OCI-LY3 (cell line): ENCODE results near the gene NPTXR.

Experiments
- H2AFZ ChIP-seq: fragments of 200-600, 300-600 bp; shearing (Covaris generic); 2 replicates; pipeline ENCODE4 v1.6.0; 2014; ENCODE audit warnings: antibody characterized with exemption, low read depth, low read length
- H3K27ac ChIP-seq: fragments of 200-600, 300-600 bp; sonication (generic); 2 replicates; pipeline ENCODE4 v1.5.1; 2014; ENCODE audit warnings: mild to moderate bottlenecking, low read length, moderate library complexity, mixed read lengths
- H3K27me3 ChIP-seq: fragments of 200-600, 300-600 bp; sonication (generic); 2 replicates; pipeline ENCODE4 v1.6.1; 2014; ENCODE audit warnings: low read depth, low read length, mixed read lengths
- H3K36me3 ChIP-seq: fragments of 200-600, 300-600 bp; sonication (generic); replicated peaks from 2 replicates; pipeline ENCODE3; 2014; ENCODE audit warnings: low read depth, low read length, mixed read lengths
- H3K4me1 ChIP-seq: fragments of 300-600, 200-600 bp; sonication (generic); 2 replicates; pipeline ENCODE4 v1.6.1; 2014; ENCODE audit warnings: low read length, mixed read lengths
- H3K4me2 ChIP-seq: fragments of 200-600, 300-600 bp; sonication (generic); 2 replicates; pipeline ENCODE4 v1.6.1; 2014; ENCODE audit warnings: low read length, mixed read lengths
- H3K4me3 ChIP-seq: fragments of 300-600, 200-600 bp; sonication (generic); 2 replicates; pipeline ENCODE4 v1.5.1; 2014; ENCODE audit warnings: antibody characterized with exemption, mild to moderate bottlenecking, low read length, moderate library complexity
- H3K79me2 ChIP-seq: fragments of 300-600, 200-600 bp; shearing (Covaris generic); 2 replicates; pipeline ENCODE4 v1.6.1; 2014; ENCODE audit warnings: mild to moderate bottlenecking, low read length, mixed read lengths
- H3K9ac ChIP-seq: fragments of 300-600, 200-600 bp; shearing (Covaris generic); 2 replicates; pipeline ENCODE4 v1.6.0; 2014; ENCODE audit warnings: mild to moderate bottlenecking, low read length, moderate library complexity
- H3K9me3 ChIP-seq: fragments of 200-600, 300-600 bp; shearing (Covaris generic); 2 replicates; pipeline ENCODE4 v1.6.1; 2014; ENCODE audit warnings: low read length, mixed read lengths; ENCODE audit not compliant: insufficient read depth
- H4K20me1 ChIP-seq: fragments of 200-600, 300-600 bp; sonication (generic); 2 replicates; pipeline ENCODE4 v1.6.1; 2016; ENCODE audit warnings: low read length, mixed read lengths; ENCODE audit not compliant: insufficient read depth
- EZH2phosphoT487 ChIP-seq: fragments of 200-600 bp; shearing (Covaris generic); IDR thresholded peaks from 2 replicates; pipeline ENCODE4 v1.6.1; 2018; ENCODE audit warnings: antibody characterized with exemption, mixed run types, low read depth
- TF ChIP-seq, protein P1 (sequence below): fragments of 200-600, 300-600 bp; sonication (generic); IDR thresholded peaks from 2 replicates; pipeline ENCODE4 v1.5.1; 2014; ENCODE audit warnings: antibody characterized with exemption, low read length, low read depth

The NPTXR gene

DNA sequence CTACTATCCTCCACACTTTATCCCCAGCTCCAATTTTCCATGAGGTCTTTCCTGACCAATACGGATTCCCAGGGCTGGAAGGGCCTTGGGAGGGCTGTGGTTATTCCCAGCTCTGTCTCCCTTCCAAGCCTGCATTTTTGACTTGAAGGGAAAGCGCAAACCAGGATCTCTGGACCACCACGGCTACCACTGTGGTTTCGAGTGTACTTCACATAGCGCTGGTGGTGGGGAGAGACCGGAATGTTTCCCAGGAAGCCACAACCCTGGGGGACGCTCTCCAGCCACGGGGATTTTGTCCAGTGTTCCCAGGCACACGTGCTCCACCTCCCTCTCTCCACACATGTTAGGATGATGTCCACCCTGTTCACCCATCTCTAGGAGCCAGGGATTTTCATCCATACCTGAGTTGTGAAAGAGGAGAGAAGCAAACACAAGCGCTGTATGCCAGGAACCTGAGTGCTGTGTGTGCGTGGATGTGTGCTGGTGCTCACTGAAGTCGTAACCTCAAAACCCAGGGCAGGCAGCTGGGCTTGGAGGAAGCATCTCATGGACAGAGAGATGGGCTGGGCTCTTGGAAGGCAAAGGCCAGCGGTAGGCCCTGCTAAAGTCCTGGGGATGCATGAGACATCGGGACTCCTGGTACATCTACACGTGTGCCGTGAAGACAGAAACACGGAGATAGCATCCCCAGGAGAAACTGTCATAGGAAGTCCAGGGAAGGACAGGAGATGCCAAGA, 1.3 kb upstream of the NPTXR start:
- no peak for TF ChIP-seq EZH2phosphoT487
- TF ChIP-seq, protein P1, sequence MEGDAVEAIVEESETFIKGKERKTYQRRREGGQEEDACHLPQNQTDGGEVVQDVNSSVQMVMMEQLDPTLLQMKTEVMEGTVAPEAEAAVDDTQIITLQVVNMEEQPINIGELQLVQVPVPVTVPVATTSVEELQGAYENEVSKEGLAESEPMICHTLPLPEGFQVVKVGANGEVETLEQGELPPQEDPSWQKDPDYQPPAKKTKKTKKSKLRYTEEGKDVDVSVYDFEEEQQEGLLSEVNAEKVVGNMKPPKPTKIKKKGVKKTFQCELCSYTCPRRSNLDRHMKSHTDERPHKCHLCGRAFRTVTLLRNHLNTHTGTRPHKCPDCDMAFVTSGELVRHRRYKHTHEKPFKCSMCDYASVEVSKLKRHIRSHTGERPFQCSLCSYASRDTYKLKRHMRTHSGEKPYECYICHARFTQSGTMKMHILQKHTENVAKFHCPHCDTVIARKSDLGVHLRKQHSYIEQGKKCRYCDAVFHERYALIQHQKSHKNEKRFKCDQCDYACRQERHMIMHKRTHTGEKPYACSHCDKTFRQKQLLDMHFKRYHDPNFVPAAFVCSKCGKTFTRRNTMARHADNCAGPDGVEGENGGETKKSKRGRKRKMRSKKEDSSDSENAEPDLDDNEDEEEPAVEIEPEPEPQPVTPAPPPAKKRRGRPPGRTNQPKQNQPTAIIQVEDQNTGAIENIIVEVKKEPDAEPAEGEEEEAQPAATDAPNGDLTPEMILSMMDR: no peak

DNA sequence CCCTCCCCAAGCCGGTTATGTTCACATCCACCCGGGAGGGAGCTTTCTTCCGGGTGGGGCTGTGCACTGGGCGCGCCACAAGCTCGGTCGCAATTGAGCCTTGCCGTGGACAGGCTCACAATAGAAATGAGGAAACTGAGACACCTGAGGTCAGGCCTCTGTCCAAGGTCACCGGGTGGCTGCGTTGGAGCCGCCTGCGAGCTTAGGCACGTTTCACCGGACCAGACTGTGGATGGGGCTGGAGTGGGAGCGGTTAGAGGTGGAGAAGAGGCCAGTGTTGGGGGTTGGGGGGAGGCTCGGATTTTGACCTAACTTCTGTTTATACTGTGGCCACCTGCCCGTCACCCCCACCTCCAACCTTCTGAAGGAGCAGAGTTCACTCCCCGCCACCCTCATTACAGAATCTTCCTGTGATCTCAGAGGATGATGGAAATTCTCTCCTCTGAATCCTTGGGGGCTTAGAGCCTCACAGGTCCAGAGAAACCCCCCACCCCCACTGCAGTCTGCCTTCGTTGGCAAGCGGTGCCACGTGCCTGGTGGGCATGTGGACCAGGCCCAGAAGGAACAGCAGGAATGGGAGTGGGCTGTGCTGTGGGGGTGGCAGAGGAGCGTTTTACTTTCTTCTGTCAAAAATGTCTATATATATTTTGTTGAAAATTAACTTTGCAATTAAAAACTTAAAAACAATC, 631 bp upstream of the NPTXR start:
- H4K20me1 ChIP-seq: no peaks in the 10 kb centered on the region
- H3K36me3 ChIP-seq: no peaks in the 10 kb centered on the region
- TF ChIP-seq EZH2phosphoT487: no peak
- TF ChIP-seq, protein P1: no peak
- no peak overlapping the region for H3K4me2 ChIP-seq
- H3K4me3 ChIP-seq: no peak overlapping the region
- no peaks in the 10 kb centered on the region for H3K79me2 ChIP-seq
- H3K9me3 ChIP-seq: no peaks in the 10 kb centered on the region
- H3K27ac ChIP-seq: no peak overlapping the region
- H3K9ac ChIP-seq: no peak overlapping the region
- H3K4me1 ChIP-seq: no peaks in the 10 kb centered on the region
- no peak overlapping the region for H2AFZ ChIP-seq
- H3K27me3 ChIP-seq: peaks cover 46% of the 10 kb centered on the region

More for the DNA sequence above, 1.3 kb upstream of the NPTXR start:
- no peak overlapping the region for H3K4me2 ChIP-seq
- no peaks in the 10 kb centered on the region for H3K79me2 ChIP-seq
- H3K36me3 ChIP-seq: no peaks in the 10 kb centered on the region
- no peaks in the 10 kb centered on the region for H4K20me1 ChIP-seq
- H3K9ac ChIP-seq: no peak overlapping the region
- peaks cover 47% of the 10 kb centered on the region for H3K27me3 ChIP-seq
- H3K27ac ChIP-seq: no peak overlapping the region
- no peaks in the 10 kb centered on the region for H3K9me3 ChIP-seq
- no peaks in the 10 kb centered on the region for H3K4me1 ChIP-seq
- H2AFZ ChIP-seq: no peak overlapping the region
- H3K4me3 ChIP-seq: no peak overlapping the region

DNA sequence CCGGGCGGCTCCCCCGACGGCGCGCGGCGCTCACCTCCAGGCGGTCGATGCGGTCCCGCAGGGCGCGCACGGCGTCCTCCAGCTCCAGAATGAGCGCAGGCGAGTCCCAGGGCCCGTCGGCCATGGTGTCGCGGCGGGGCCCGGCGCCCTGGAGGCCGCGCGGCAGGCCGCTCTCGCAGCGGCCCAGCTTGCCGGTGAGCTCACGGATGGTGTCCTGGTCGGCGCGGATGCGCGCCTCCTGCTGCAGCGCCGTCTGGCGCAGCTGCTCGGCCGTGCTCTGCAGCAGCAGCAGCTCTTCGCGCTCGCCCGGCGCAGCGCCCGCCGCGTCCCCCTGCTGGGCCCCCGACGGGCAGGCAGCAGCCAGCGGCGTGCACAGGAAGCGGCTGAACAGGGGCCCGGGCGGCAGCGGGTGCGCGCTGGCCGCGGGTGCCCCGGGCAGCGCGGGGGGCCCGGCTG, 599 bp downstream of the NPTXR start:
- Histone ChIP-seq H3K9ac (no peak overlapping the region), H3K4me3 (no peak overlapping the region)

More for the DNA sequence above, 599 bp downstream of the NPTXR start:
- H3K27me3 ChIP-seq: peaks cover 39% of the 10 kb centered on the region
- no peak overlapping the region for H2AFZ ChIP-seq
- H4K20me1 ChIP-seq: no peaks in the 10 kb centered on the region
- no peak overlapping the region for H3K27ac ChIP-seq
- no peaks in the 10 kb centered on the region for H3K79me2 ChIP-seq
- H3K4me2 ChIP-seq: no peak overlapping the region
- no peaks in the 10 kb centered on the region for H3K9me3 ChIP-seq
- no peaks in the 10 kb centered on the region for H3K36me3 ChIP-seq
- H3K4me1 ChIP-seq: no peaks in the 10 kb centered on the region
- TF ChIP-seq, protein P1: no peak
- no peak for TF ChIP-seq EZH2phosphoT487
